HepG2 (cell line): ENCODE measurements around the gene MTG1.

Source experiments
- CEBPB ChIP-seq: IDR thresholded peaks from 2 replicates; pipeline ENCODE4 v1.6.1; 2011; ENCODE audit warnings: low read depth, low read length, improper control_type of control experiment, borderline replicate concordance
- EZH2 ChIP-seq: conservative IDR thresholded peaks from 2 replicates; pipeline ENCODE4 v1.6.1; 2012; ENCODE audit warnings: mild to moderate bottlenecking, low read depth, low read length, moderate library complexity
- MAFK ChIP-seq, 2 experiments: IDR thresholded peaks in 1 of 2; conservative IDR thresholded peaks in 1 of 2; 2 replicates each; pipeline ENCODE4 v1.6.1; 2011; ENCODE audit warnings: improper control_type of control experiment in 2 of 2, low read length in 2 of 2
- POLR2A ChIP-seq, 2 experiments: IDR thresholded peaks; 2 replicates each; pipeline ENCODE4 v1.6.1; 2011; ENCODE audit warnings: low read depth in 2 of 2, low read length in 2 of 2, mild to moderate bottlenecking in 1 of 2, moderate library complexity in 1 of 2; ENCODE audit not compliant: insufficient read depth in 1 of 2
- POLR2AphosphoS5 ChIP-seq: IDR thresholded peaks from 2 replicates; pipeline ENCODE4 v1.6.1; 2012; ENCODE audit warnings: low read depth, low read length
- RAD21 ChIP-seq: fragments of 450-650 bp; formaldehyde crosslinking; IDR thresholded peaks from 2 replicates; pipeline ENCODE4 v1.5.0; 2020; ENCODE audit warnings: mild to moderate bottlenecking
- SMC3 ChIP-seq: IDR thresholded peaks from 2 replicates; pipeline ENCODE4 v1.6.1; 2011; ENCODE audit warnings: low read length, improper control_type of control experiment
- TGIF2 ChIP-seq: IDR thresholded peaks from 2 replicates; pipeline ENCODE4 v1.6.1; 2016; ENCODE audit warnings: control low read depth, missing compliant biosample characterization
- ZNF367 ChIP-seq: sonication (generic); formaldehyde crosslinking; IDR thresholded peaks from 2 replicates; pipeline ENCODE4 v1.4.0; 2020; ENCODE audit warnings: missing genetic modification reagents, borderline replicate concordance
- ZNF558 ChIP-seq: sonication (generic); formaldehyde crosslinking; IDR thresholded peaks from 2 replicates; pipeline ENCODE4 v1.9.0; 2022; ENCODE audit warnings: mild to moderate bottlenecking, missing genetic modification reagents, borderline replicate concordance
- TF ChIP-seq, protein P1 (sequence below), 2 experiments: sonication (generic) in 1 of 2; formaldehyde crosslinking in 1 of 2; IDR thresholded peaks; 2 replicates each; pipeline versions ENCODE4 v1.5.1 to v1.6.1; 2011 to 2020; ENCODE audit warnings: borderline replicate concordance in 1 of 2, low read depth in 1 of 2, low read length in 1 of 2, mild to moderate bottlenecking in 1 of 2, missing genetic modification reagents in 1 of 2, moderate library complexity in 1 of 2
- TF ChIP-seq, protein P2 (sequence below): sonication (generic); formaldehyde crosslinking; IDR thresholded peaks from 2 replicates; pipeline ENCODE4 v1.5.0; 2020; ENCODE audit warnings: mild to moderate bottlenecking, missing genetic modification reagents, moderate library complexity

DNA sequence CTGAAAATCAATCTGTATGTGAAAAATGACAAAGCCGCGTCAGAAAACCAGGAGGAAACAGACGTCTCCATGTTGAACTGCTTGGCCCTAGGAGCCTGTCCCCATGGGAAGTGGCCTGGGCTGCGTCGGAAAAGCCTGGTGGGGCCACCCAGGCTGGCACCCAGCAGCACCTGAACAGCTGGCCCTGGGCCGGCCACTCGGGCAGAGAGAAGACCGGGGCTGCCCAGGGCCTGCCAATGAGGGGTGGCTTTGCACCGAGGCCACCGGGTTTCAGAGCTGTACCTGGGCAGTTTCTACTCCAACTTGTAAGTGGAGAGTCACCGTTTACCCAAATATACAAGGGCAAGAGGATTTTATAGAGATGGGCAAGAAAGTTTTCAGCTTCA is 35.0 kb upstream of the MTG1 start:
- TF ChIP-seq, protein P1, sequence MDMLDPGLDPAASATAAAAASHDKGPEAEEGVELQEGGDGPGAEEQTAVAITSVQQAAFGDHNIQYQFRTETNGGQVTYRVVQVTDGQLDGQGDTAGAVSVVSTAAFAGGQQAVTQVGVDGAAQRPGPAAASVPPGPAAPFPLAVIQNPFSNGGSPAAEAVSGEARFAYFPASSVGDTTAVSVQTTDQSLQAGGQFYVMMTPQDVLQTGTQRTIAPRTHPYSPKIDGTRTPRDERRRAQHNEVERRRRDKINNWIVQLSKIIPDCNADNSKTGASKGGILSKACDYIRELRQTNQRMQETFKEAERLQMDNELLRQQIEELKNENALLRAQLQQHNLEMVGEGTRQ (IDR thresholded peaks at IDR 0.05; ENCODE audit: low read depth, low read length) = no peak
- TF ChIP-seq, protein P1 (CRISPR knock-in tag; IDR thresholded peaks at IDR 0.05; ENCODE audit: borderline replicate concordance) = no peak
- TF ChIP-seq, protein P2, sequence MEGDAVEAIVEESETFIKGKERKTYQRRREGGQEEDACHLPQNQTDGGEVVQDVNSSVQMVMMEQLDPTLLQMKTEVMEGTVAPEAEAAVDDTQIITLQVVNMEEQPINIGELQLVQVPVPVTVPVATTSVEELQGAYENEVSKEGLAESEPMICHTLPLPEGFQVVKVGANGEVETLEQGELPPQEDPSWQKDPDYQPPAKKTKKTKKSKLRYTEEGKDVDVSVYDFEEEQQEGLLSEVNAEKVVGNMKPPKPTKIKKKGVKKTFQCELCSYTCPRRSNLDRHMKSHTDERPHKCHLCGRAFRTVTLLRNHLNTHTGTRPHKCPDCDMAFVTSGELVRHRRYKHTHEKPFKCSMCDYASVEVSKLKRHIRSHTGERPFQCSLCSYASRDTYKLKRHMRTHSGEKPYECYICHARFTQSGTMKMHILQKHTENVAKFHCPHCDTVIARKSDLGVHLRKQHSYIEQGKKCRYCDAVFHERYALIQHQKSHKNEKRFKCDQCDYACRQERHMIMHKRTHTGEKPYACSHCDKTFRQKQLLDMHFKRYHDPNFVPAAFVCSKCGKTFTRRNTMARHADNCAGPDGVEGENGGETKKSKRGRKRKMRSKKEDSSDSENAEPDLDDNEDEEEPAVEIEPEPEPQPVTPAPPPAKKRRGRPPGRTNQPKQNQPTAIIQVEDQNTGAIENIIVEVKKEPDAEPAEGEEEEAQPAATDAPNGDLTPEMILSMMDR = no peak
- TF ChIP-seq ZNF367 = no peak
- TF ChIP-seq ZNF558 = no peak
- TF ChIP-seq CEBPB = no peak
- no peak for TF ChIP-seq TGIF2 (CRISPR knock-in tag)
- TF ChIP-seq MAFK (conservative IDR thresholded peaks at IDR 0.05 in 1 of 2, IDR thresholded peaks at IDR 0.05 in 1 of 2; ENCODE audit: low read length in 2 of 2) = no peak
- no peak for TF ChIP-seq POLR2AphosphoS5
- TF ChIP-seq POLR2A (IDR thresholded peaks at IDR 0.05; ENCODE audit: insufficient read depth in 1 of 2, low read depth in 2 of 2, low read length in 2 of 2) = no peak
- TF ChIP-seq RAD21 (CRISPR knock-in tag) = no peak
- no peak for TF ChIP-seq EZH2
- no peak for TF ChIP-seq SMC3
